GM23338 (cell line): ENCODE results near the gene ZNF816. TPM values are rescaled to one million over a fixed set of nuclear protein-coding genes. Genes with fewer than 3 reads are reported as not detected.
"Not testable (repeated sequence)": the region's sequence is repeated elsewhere in the genome, so short reads cannot be mapped to it uniquely, and the experiment has no call there.

ENCODE experiments used
- ATAC-seq: fragments of 200-7000 bp; cut with Tn5 transposase; 3 replicates; pipeline ENCODE4 v1.9.1; 2020
- DNase-seq: peaks from one replicate; pipeline ENCODE4 v3.0.0-alpha.2; 2015; ENCODE audit warnings: low spot score
- H2AFZ ChIP-seq: fragments of 200-600 bp; sonication (generic); 2 replicates; pipeline ENCODE4 v1.8.0; 2016; ENCODE audit warnings: antibody characterized with exemption, mild to moderate bottlenecking, moderate library complexity
- H3F3A ChIP-seq: fragments of 200-600 bp; sonication (generic); replicated peaks from 2 replicates; pipeline ENCODE4 v1.8.0; 2017; ENCODE audit warnings: antibody characterized with exemption, mixed run types, low read depth
- H3K27ac ChIP-seq: fragments of 200-600 bp; sonication (generic); 2 replicates; pipeline ENCODE4 v1.6.1; 2016; ENCODE audit warnings: low read depth
- H3K27me3 ChIP-seq: fragments of 200-600 bp; sonication (generic); 2 replicates; pipeline ENCODE4 v1.8.0; 2016; ENCODE audit warnings: mild to moderate bottlenecking, mixed run types, moderate library complexity; ENCODE audit not compliant: insufficient read depth
- H3K36me3 ChIP-seq: fragments of 200-600 bp; sonication (generic); 2 replicates; pipeline ENCODE4 v1.8.0; 2016; ENCODE audit warnings: mild to moderate bottlenecking; ENCODE audit not compliant: insufficient read depth
- H3K4me1 ChIP-seq: fragments of 200-600 bp; sonication (generic); 2 replicates; pipeline ENCODE4 v1.8.0; 2016; ENCODE audit warnings: mild to moderate bottlenecking, moderate library complexity; ENCODE audit not compliant: insufficient read depth
- H3K4me2 ChIP-seq: fragments of 200-600 bp; sonication (generic); 2 replicates; pipeline ENCODE4 v1.7.1; 2017; ENCODE audit warnings: mixed run types
- H3K4me3 ChIP-seq: fragments of 200-600 bp; sonication (generic); 2 replicates; pipeline ENCODE4 v1.6.1; 2016; ENCODE audit warnings: mixed run types
- H3K79me2 ChIP-seq: fragments of 200-600 bp; sonication (generic); replicated peaks from 2 replicates; pipeline ENCODE4 v1.8.0; 2017; ENCODE audit warnings: mild to moderate bottlenecking; ENCODE audit not compliant: insufficient read depth
- H3K9me2 ChIP-seq: fragments of 200-600 bp; sonication (generic); 2 replicates; pipeline ENCODE4 v1.8.0; 2017; ENCODE audit not compliant: insufficient read depth
- H4K20me1 ChIP-seq: fragments of 200-600 bp; sonication (generic); replicated peaks from 2 replicates; pipeline ENCODE4 v1.8.0; 2017; ENCODE audit warnings: mild to moderate bottlenecking; ENCODE audit not compliant: insufficient read depth
- H3K27ac Mint-ChIP-seq: 2 replicates; pipeline ENCODE4 v1.8.0; 2020; ENCODE audit warnings: inconsistent platforms, mild to moderate bottlenecking, moderate library complexity, mixed read lengths
- H3K27me3 Mint-ChIP-seq: 3 replicates; pipeline ENCODE4 v1.8.0; 2022; ENCODE audit warnings: low read depth, mild to moderate bottlenecking, moderate library complexity, mixed read lengths, inconsistent platforms; ENCODE audit not compliant: insufficient read depth, poor library complexity
- H3K36me3 Mint-ChIP-seq: 3 replicates; pipeline ENCODE4 v1.8.0; 2021; ENCODE audit warnings: low read depth, mild to moderate bottlenecking, inconsistent platforms, moderate library complexity, mixed read lengths
- H3K4me1 Mint-ChIP-seq: 3 replicates; pipeline ENCODE4 v1.8.0; 2020; ENCODE audit warnings: mild to moderate bottlenecking, inconsistent platforms, mixed read lengths
- H3K4me3 Mint-ChIP-seq: 3 replicates; pipeline ENCODE4 v1.8.0; 2021; ENCODE audit warnings: moderate library complexity, mild to moderate bottlenecking, inconsistent platforms, mixed read lengths
- H3K9me3 Mint-ChIP-seq: 3 replicates; pipeline ENCODE4 v1.8.0; 2020; ENCODE audit warnings: moderate library complexity, mild to moderate bottlenecking, inconsistent platforms, mixed read lengths
- CREB1 ChIP-seq: fragments of 250-450 bp; sonication (Bioruptor Pico); IDR thresholded peaks from 2 replicates; pipeline ENCODE4 v1.5.0; 2020; ENCODE audit warnings: low read depth, mild to moderate bottlenecking, moderate library complexity
- NANOG ChIP-seq: IDR thresholded peaks from 2 replicates; pipeline ENCODE4 v1.6.1; 2016; ENCODE audit warnings: antibody characterized with exemption, borderline replicate concordance
- REST ChIP-seq: IDR thresholded peaks from one replicate; pipeline ENCODE4 v1.6.1; 2018; ENCODE audit warnings: antibody characterized with exemption; ENCODE audit not compliant: unreplicated experiment
- ZNF114 ChIP-seq: fragments of 250-450 bp; sonication (Bioruptor Pico); IDR thresholded peaks from 2 replicates; pipeline ENCODE4 v1.5.0; 2020; ENCODE audit warnings: mild to moderate bottlenecking, moderate library complexity
- ZNF331 ChIP-seq: fragments of 250-450 bp; sonication (Bioruptor Pico); IDR thresholded peaks from 2 replicates; pipeline ENCODE4 v1.5.0; 2020; ENCODE audit warnings: low read depth, mild to moderate bottlenecking, moderate library complexity
- ZNF462 ChIP-seq: fragments of 250-450 bp; sonication (Bioruptor Pico); IDR thresholded peaks from 2 replicates; pipeline ENCODE4 v1.5.0; 2020; ENCODE audit warnings: mild to moderate bottlenecking, moderate library complexity
- polyA plus RNA-seq: library from polyadenylated mRNA; unstranded; fragments of >200 nt; fragmentation: Nextera tagmentation; extraction: Ambion mirVana; gene quantifications from 2 replicates; pipeline ENCODE4 v1.2.1, GENCODE V29; 2016
- total RNA-seq: library from RNA; depleted of rRNA; stranded (reverse); fragments of >200 nt; shearing (Covaris generic); gene quantifications from 2 replicates; pipeline ENCODE4 v1.2.3, GENCODE V29; 2014
- TF ChIP-seq, protein P1 (sequence below), 2 experiments: fragments of 200-600 bp in 1 of 2; sonication (generic) in 1 of 2; conservative IDR thresholded peaks; 2 replicates each; pipeline versions ENCODE4 v1.5.1 to v1.6.1; 2016 to 2017; ENCODE audit warnings: antibody characterized with exemption in 2 of 2, low read depth in 2 of 2, mild to moderate bottlenecking in 2 of 2, moderate library complexity in 1 of 2

The ZNF816 gene
- total and polyA plus RNA-seq, 2 experiments from 2014 or later = 7.0 to 9.5 TPM

DNA sequence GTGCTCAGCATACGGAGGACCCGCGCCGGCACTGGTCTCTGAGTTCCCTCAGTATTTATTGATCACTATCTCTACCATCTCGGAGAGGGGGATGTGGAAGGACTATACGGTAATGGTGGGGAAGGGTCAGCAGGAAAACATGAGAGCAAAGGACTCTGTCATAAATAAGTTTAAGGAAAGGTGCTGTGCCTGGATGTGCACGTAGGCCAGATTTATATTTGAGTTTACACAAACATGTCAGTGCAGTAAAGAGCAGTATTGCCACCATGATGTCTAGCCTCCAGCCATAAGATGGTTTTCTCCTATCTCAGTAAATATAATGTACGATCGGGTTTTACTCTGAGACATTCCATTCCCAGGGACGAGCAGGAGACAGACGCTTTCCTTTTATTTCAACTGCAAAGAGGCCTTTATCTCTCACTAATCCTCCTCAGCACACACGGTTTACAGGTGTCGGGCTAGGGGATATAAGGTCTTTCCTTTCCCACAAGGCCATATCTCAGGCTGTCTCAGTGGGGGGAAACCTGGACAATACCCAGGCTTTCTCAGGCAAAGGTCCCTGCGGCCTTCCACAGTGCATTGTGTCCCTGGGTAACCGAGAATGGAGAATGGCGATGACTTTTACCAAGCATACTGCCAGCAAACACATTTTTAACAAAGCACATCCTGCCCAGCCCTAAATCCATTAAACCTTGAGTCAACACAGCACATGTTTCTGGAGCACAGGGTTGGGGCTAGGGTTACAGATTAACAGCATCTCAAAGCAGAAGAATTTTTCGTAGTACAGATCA lies 17.8 kb downstream of the ZNF816 start:
- peaks cover 13% of the 10 kb centered on the region for H3F3A ChIP-seq
- H3K27ac ChIP-seq = peak overlapping the region; percentile 99
- ATAC-seq, DNase-seq, H4K20me1 ChIP-seq, H3K9me2 ChIP-seq, H3K27me3 ChIP-seq, H2AFZ ChIP-seq: not testable (repeated sequence)
- peaks cover 33% of the 10 kb centered on the region for H3K36me3 Mint-ChIP-seq
- H3K36me3 ChIP-seq = peaks cover 14% of the 10 kb centered on the region
- peaks cover 15% of the 10 kb centered on the region for H3K79me2 ChIP-seq
- peak overlapping the region; percentile 42 for H3K27ac Mint-ChIP-seq
- H3K4me3 Mint-ChIP-seq = peak overlapping the region; percentile 69; the same call in 2 of the 3 replicates
- H3K4me1 ChIP-seq = peaks cover 33% of the 10 kb centered on the region
- H3K4me2 ChIP-seq = peak overlapping the region; percentile 56
- H3K9me3 Mint-ChIP-seq = peaks cover 34% of the 10 kb centered on the region
- peak overlapping the region; percentile 49; the same call in 1 of the 2 replicates for H3K4me3 ChIP-seq
- peaks cover 34% of the 10 kb centered on the region for H3K4me1 Mint-ChIP-seq
- peaks cover 11% of the 10 kb centered on the region for H3K27me3 Mint-ChIP-seq

DNA sequence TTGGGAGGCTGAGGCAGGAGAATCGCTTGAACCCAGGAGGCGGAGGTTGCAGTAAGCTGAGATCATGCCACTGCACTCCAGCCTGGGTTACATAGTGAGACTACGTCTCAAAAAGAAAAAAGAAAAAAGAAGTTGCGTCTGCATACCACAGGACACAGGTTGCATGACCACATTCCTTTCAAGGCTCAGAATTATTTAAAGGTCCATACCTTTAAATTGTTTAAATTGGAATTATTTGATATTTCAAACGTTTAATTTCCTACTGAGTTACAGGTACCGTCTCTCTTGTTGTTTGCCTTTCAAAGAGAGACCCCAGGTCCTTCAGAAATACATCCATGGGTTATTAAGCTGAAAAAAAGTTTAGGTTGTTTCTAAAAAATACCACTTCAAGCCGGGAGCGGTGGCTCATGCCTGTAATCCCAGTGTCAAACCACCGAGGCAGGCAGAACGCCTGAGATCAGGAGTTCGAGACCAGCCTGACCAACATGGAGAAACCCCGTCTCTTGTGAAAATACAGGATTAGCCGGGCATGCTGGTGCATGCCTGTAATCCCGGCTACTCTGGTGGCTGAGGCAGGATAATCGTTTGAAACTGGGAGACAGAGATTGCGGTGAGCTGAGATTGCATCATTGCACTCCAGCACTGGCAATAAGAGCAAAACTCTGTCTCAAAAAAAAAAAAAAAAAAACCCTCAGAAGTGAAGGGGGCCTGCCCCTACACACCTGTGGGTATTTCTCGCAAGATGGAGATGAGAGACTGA lies 18.6 kb downstream of the ZNF816 start:
- H3K27me3 ChIP-seq = no peaks in the 10 kb centered on the region
- Mint-ChIP-seq H3K4me3 (peak overlapping the region; percentile 14; the same call in 1 of the 3 replicates), H3K27ac (peak overlapping the region; percentile 42), H3K36me3 (peaks cover 28% of the 10 kb centered on the region), H3K9me3 (peaks cover 25% of the 10 kb centered on the region), H3K4me1 (peaks cover 34% of the 10 kb centered on the region), H3K27me3 (peaks cover 11% of the 10 kb centered on the region)
- H3K4me2 ChIP-seq = peak overlapping the region; percentile 96
- H3K79me2 ChIP-seq = peaks cover 23% of the 10 kb centered on the region
- H3K4me3 ChIP-seq = peak overlapping the region; percentile 97; the same call in 1 of the 2 replicates
- ATAC-seq (no peak), DNase-seq (peak; percentile 71)
- H4K20me1 ChIP-seq = peaks cover 8% of the 10 kb centered on the region
- no peak overlapping the region for H2AFZ ChIP-seq
- H3K9me2 ChIP-seq = no peaks in the 10 kb centered on the region
- H3K36me3 ChIP-seq = 0 out of 2 replicates have a peak, but pooled peaks cover 10% of the 10 kb centered on the region
- H3K27ac ChIP-seq = peak overlapping the region; percentile 99
- H3F3A ChIP-seq = peaks cover 13% of the 10 kb centered on the region
- H3K4me1 ChIP-seq = peaks cover 33% of the 10 kb centered on the region
- TF ChIP-seq ZNF114 (CRISPR knock-in tag) = no peak
- TF ChIP-seq, protein P1, sequence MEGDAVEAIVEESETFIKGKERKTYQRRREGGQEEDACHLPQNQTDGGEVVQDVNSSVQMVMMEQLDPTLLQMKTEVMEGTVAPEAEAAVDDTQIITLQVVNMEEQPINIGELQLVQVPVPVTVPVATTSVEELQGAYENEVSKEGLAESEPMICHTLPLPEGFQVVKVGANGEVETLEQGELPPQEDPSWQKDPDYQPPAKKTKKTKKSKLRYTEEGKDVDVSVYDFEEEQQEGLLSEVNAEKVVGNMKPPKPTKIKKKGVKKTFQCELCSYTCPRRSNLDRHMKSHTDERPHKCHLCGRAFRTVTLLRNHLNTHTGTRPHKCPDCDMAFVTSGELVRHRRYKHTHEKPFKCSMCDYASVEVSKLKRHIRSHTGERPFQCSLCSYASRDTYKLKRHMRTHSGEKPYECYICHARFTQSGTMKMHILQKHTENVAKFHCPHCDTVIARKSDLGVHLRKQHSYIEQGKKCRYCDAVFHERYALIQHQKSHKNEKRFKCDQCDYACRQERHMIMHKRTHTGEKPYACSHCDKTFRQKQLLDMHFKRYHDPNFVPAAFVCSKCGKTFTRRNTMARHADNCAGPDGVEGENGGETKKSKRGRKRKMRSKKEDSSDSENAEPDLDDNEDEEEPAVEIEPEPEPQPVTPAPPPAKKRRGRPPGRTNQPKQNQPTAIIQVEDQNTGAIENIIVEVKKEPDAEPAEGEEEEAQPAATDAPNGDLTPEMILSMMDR (conservative IDR thresholded peaks at IDR 0.05; ENCODE audit: low read depth in 2 of 2) = no peak
- no peak for TF ChIP-seq CREB1 (CRISPR knock-in tag)
- TF ChIP-seq NANOG = no peak
- no peak for TF ChIP-seq REST
- TF ChIP-seq ZNF462 (CRISPR knock-in tag) = no peak
- no peak for TF ChIP-seq ZNF331 (CRISPR knock-in tag)
